GM18498 (cell line): Measurements from ENCODE around the gene IL13.

Experiments used
- ATAC-seq: cut with Tn5 transposase; IDR thresholded peaks from one replicate; pipeline ENCODE4 v1.9.1; 2021; ENCODE audit warnings: mild to moderate bottlenecking, moderate library complexity; ENCODE audit not compliant: unreplicated experiment

Gene IL13

GRCh38 chr5:132669966-132670882 is 12.3 kb downstream of the IL13 start:
- ATAC-seq: no peak

GRCh38 chr5:132671000-132671399 is 13.0 kb downstream of the IL13 start:
- no peak for ATAC-seq

GRCh38 chr5:132673488-132673887 is 15.5 kb downstream of the IL13 start:
- ATAC-seq: no peak

- peak; percentile 8 for ATAC-seq
Observed at GRCh38 chr5:132673939-132674630, 16.1 kb downstream of the IL13 start, which contains the start of gene IL4. Gene IL4 (plus strand): TSS chr5:132673989. CDS start chr5:132674051, 62 bp downstream.

GRCh38 chr5:132674671-132675506 is 16.9 kb downstream of the IL13 start:
- peak; percentile 84 for ATAC-seq

GRCh38 chr5:132675936-132676689 is 18.1 kb downstream of the IL13 start:
- ATAC-seq: no peak

- no peak for ATAC-seq
Observed at GRCh38 chr5:132677191-132677590, 19.2 kb downstream of the IL13 start.

- ATAC-seq: no peak
Observed at GRCh38 chr5:132677682-132678400, 19.9 kb downstream of the IL13 start.

- ATAC-seq: no peak
Observed at GRCh38 chr5:132678735-132679134, 20.8 kb downstream of the IL13 start.

GRCh38 chr5:132679166-132679565 is 21.2 kb downstream of the IL13 start:
- ATAC-seq: no peak

GRCh38 chr5:132679717-132680380 is 21.9 kb downstream of the IL13 start:
- no peak for ATAC-seq

- no peak for ATAC-seq
Observed at GRCh38 chr5:132680780-132681475, 23.0 kb downstream of the IL13 start.

- no peak for ATAC-seq
Observed at GRCh38 chr5:132681476-132681831, 23.5 kb downstream of the IL13 start.

- no peak for ATAC-seq
Observed at GRCh38 chr5:132681983-132682382, 24.0 kb downstream of the IL13 start.

GRCh38 chr5:132684491-132684890 is 26.5 kb downstream of the IL13 start:
- no peak for ATAC-seq

- ATAC-seq: no peak
Observed at GRCh38 chr5:132684922-132685720, 27.1 kb downstream of the IL13 start.

- no peak for ATAC-seq
Observed at GRCh38 chr5:132686193-132686592, 28.2 kb downstream of the IL13 start.

- peak; percentile 47 for ATAC-seq
Observed at GRCh38 chr5:132687995-132688394, 30.0 kb downstream of the IL13 start.
